ENCODE measurements around the gene SLC30A3.

The SLC30A3 gene

GRCh38 chr2:27233341-27233740 is 29.5 kb downstream of the SLC30A3 start:
- DNase-seq = no peak

- DNase-seq = no peak
Observed at GRCh38 chr2:27231921-27232320, 30.9 kb downstream of the SLC30A3 start.

GRCh38 chr2:27227501-27227900 is 35.3 kb downstream of the SLC30A3 start:
- no peak for DNase-seq

GRCh38 chr2:27225526-27225925 is 37.3 kb downstream of the SLC30A3 start:
- DNase-seq = no peak

GRCh38 chr2:27223416-27223815 is 39.4 kb downstream of the SLC30A3 start:
- no peak for DNase-seq

- DNase-seq = no peak
Observed at GRCh38 chr2:27222407-27222806, 40.4 kb downstream of the SLC30A3 start.

- no peak for DNase-seq
Observed at GRCh38 chr2:27221166-27221565, 41.7 kb downstream of the SLC30A3 start.

- DNase-seq = no peak
Observed at GRCh38 chr2:27220091-27220490, 42.8 kb downstream of the SLC30A3 start.

- no peak for DNase-seq
Observed at GRCh38 chr2:27219091-27219490, 43.8 kb downstream of the SLC30A3 start.

- DNase-seq = no peak
Observed at GRCh38 chr2:27218614-27219013, 44.2 kb downstream of the SLC30A3 start.

GRCh38 chr2:27217173-27218121 is 45.4 kb downstream of the SLC30A3 start, which contains the start of gene CAD:
Gene CAD, plus strand, starts transcription at chr2:27217369. Its CDS starts 183 bp downstream, at chr2:27217552.
- peak; percentile 9 to 88 (median 68) for DNase-seq

- DNase-seq = peak in 1 of 51 donors; percentile 37
Observed at GRCh38 chr2:27216416-27217137, 46.3 kb downstream of the SLC30A3 start.

- no peak for DNase-seq
Observed at GRCh38 chr2:27214941-27215340, 47.9 kb downstream of the SLC30A3 start.

- DNase-seq = peak in 4 of 51 donors; percentile 19 to 66 (median 42)
Observed at GRCh38 chr2:27212626-27213471, 50.0 kb downstream of the SLC30A3 start.

GRCh38 chr2:27211943-27212625 is 50.8 kb downstream of the SLC30A3 start, which contains the start of the genes ATRAID and SLC5A6:
Gene ATRAID, plus strand, starts transcription at chr2:27212041. Its CDS starts 328 bp downstream, at chr2:27212369.
Gene SLC5A6, minus strand, starts transcription at chr2:27212268. Its CDS starts 4,618 bp downstream, at chr2:27207650.
- DNase-seq = peak; percentile 41 to 98 (median 86)

- peak in 1 of 51 donors; percentile 48 for DNase-seq
Observed at GRCh38 chr2:27211241-27211942, 51.5 kb downstream of the SLC30A3 start.

- DNase-seq = no peak
Observed at GRCh38 chr2:27209621-27210401, 53.0 kb downstream of the SLC30A3 start.

GRCh38 chr2:27208486-27209050 is 54.3 kb downstream of the SLC30A3 start:
- DNase-seq = no peak

GRCh38 chr2:27206346-27206745 is 56.5 kb downstream of the SLC30A3 start:
- DNase-seq = no peak

Data from hypothalamus (tissue), 51 donors.